CD8-positive, alpha-beta memory T cell (primary cell): ENCODE data around the gene LMBR1. TPM values are rescaled to one million over a fixed set of nuclear protein-coding genes. Genes with fewer than 3 reads are reported as not detected.
A peak's percentile ranks its signal among the peaks of the same experiment; 100 is the strongest.
"Not testable (repeated sequence)": the region's sequence is repeated elsewhere in the genome, so short reads cannot be mapped to it uniquely, and the experiment has no call there.

Source experiments
- CTCF ChIA-PET: fragments of 350-600 bp; sonication (Branson Sonifier 250); formaldehyde crosslinking; loops from one replicate; lab custom pipeline; 2021; ENCODE audit warnings: antibody characterized with exemption; lab: Charles Lee
- POLR2A ChIA-PET: fragments of 350-600 bp; sonication (Branson Sonifier 250); formaldehyde crosslinking; loops from one replicate; lab custom pipeline; 2021; ENCODE audit warnings: antibody characterized with exemption; lab: Charles Lee
- DNase-seq, 5 donors: peaks; one replicate each; pipeline versions ENCODE4 v3.0.0 to v3.0.0-alpha.2; 2020 to 2022; ENCODE audit warnings: mixed read lengths in 1 of 5
- H3K27ac ChIP-seq: one replicate; pipeline ENCODE4 v1.7.0; 2013; ENCODE audit warnings: low read depth, mild to moderate bottlenecking, low read length, moderate library complexity
- H3K27me3 ChIP-seq: 2 replicates; pipeline ENCODE4 v1.7.0; 2013; ENCODE audit warnings: low read length, mild to moderate bottlenecking; ENCODE audit not compliant: insufficient read depth, poor library complexity, severe bottlenecking
- H3K36me3 ChIP-seq: 2 replicates; pipeline ENCODE4 v1.7.0; 2013; ENCODE audit warnings: mild to moderate bottlenecking, low read length, moderate library complexity; ENCODE audit not compliant: insufficient read depth
- H3K4me1 ChIP-seq: 2 replicates; pipeline ENCODE4 v1.7.0; 2013; ENCODE audit warnings: mild to moderate bottlenecking, low read length, moderate library complexity; ENCODE audit not compliant: insufficient read depth
- H3K4me3 ChIP-seq: 2 replicates; pipeline ENCODE4 v1.7.0; 2013; ENCODE audit warnings: mild to moderate bottlenecking, low read length
- H3K9me3 ChIP-seq: 2 replicates; pipeline ENCODE4 v1.7.0; 2013; ENCODE audit warnings: mild to moderate bottlenecking, low read length
- H3K27ac Mint-ChIP-seq, 8 donors: one replicate each; pipeline ENCODE4 v1.8.0; 2020 to 2021; ENCODE audit warnings: mixed read lengths in 8 of 8, mild to moderate bottlenecking in 6 of 8, inconsistent platforms in 3 of 8, moderate library complexity in 3 of 8
- H3K27me3 Mint-ChIP-seq, 2 donors: one replicate each; pipeline ENCODE4 v1.8.0; 2020 to 2021; ENCODE audit warnings: mixed read lengths in 2 of 2, mild to moderate bottlenecking in 1 of 2, moderate library complexity in 1 of 2
- H3K36me3 Mint-ChIP-seq, 3 donors: one replicate each; pipeline ENCODE4 v1.8.0; 2020 to 2021; ENCODE audit warnings: mixed read lengths in 3 of 3, inconsistent platforms in 1 of 3, mild to moderate bottlenecking in 1 of 3
- H3K4me1 Mint-ChIP-seq, 3 donors: one replicate each; pipeline ENCODE4 v1.8.0; 2020 to 2021; ENCODE audit warnings: mixed read lengths in 3 of 3, inconsistent platforms in 1 of 3, mild to moderate bottlenecking in 1 of 3
- H3K4me3 Mint-ChIP-seq, 7 donors: one replicate each; pipeline ENCODE4 v1.8.0; 2020 to 2021; ENCODE audit warnings: mixed read lengths in 7 of 7, mild to moderate bottlenecking in 6 of 7, moderate library complexity in 4 of 7, inconsistent platforms in 2 of 7
- H3K9me3 Mint-ChIP-seq, 5 donors: one replicate each; pipeline ENCODE4 v1.8.0; 2020 to 2022; ENCODE audit warnings: mixed read lengths in 5 of 5, mild to moderate bottlenecking in 3 of 5, moderate library complexity in 2 of 5, inconsistent platforms in 1 of 5
- polyA plus RNA-seq: library from polyadenylated mRNA; unstranded; fragments of 300-500 nt; fragmentation: Illumina TruSeq; gene quantifications from one replicate; pipeline ENCODE4 v1.2.3, GENCODE V29; 2021
- total RNA-seq, 2 experiments: library from RNA; stranded (reverse); gene quantifications; one replicate each; pipeline ENCODE4 v1.2.3, GENCODE V29; 2021

Gene LMBR1
- total and polyA plus RNA-seq, 3 experiments from 2014 or later: 26.8 to 51.9 (median 49.2) TPM

DNA sequence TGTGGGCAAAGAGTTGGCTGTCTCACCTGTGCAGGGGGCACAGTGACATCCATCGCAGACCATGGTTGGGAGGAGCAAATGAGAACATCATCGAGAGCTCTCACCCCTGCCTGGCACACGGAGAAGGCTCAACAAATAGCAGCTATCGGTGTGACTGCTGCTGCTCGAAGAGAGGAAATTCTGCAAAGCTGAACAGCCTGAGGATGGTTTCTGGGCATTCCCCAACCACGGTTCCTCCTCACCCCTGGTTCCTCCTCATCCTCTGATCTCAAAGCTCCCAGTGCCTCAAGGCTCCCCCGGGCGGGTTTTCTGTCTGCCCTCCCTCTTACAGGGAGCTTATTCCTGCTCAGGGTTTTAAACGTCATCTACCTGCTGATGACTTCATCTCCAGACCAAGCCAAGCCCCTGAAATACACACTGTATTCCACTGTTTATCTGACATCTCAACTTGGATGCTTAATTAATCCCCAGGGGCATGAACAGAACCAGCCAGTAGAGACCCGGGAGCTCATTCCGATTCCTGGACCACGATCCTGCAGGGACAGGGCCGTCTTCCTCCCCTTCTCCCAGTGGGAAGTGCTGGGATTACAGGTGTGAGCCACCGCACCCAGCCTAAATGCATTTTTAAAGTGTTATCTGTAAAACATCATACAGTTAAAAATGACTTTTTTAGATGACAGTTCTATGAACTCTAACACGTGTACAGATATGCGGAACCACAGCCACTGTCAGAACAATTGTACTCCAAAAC, 37.0 kb upstream of the LMBR1 start:
- Mint-ChIP-seq H3K27ac (peak overlapping the region in 6 of 8 donors; percentile 37 to 80 (median 50)), H3K9me3 (no peaks in the 10 kb centered on the region), H3K36me3 (no peaks in the 10 kb centered on the region), H3K4me3 (peak overlapping the region in 2 of 7 donors; percentile 9 to 33), H3K4me1 (peaks cover 9 to 26% (median 16%) of the 10 kb centered on the region in 3 donors), H3K27me3 (peaks cover 3 to 8% of the 10 kb centered on the region in 2 donors)
- H3K36me3 ChIP-seq: no peaks in the 10 kb centered on the region
- no peaks in the 10 kb centered on the region for H3K9me3 ChIP-seq
- H3K4me1 ChIP-seq: no peaks in the 10 kb centered on the region
- ChIA-PET CTCF (interaction anchor here (1.2 kb wide), 1 partner anchor 20 kb away, joined by 6 read pairs; the partner anchor contains the start of gene NOM1), POLR2A (interaction anchor here (0.6 to 0.9 kb wide), 2 partner anchors 13 to 28 kb away, joined by 3 read pairs; no protein-coding TSS in a partner anchor)
- H3K4me3 ChIP-seq: no peak overlapping the region
- H3K27ac ChIP-seq: no peak overlapping the region
- DNase-seq: peak in 4 of 5 donors; percentile 9 to 25 (median 14)
- no peaks in the 10 kb centered on the region for H3K27me3 ChIP-seq

DNA sequence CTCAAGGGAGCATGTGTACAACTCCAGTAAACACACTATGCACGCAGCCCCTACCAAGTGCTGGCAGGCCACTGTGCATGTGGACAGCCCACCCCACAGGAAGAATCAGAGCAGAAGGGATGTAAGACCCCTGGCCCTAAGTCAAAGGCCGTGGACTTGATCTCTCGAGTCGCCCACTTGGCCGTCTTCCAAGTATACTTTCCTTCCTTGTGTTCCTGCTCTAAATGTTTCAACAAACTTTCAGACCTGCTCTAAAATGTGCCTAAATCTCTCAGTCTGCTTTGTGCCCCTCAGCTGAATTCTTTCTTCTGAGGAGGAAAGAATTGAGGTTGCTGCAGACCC, 35.4 kb upstream of the LMBR1 start:
- ChIA-PET POLR2A (no interaction called here), CTCF (interaction anchor here (1.8 kb wide), 1 partner anchor 20 kb away, joined by 4 read pairs; no protein-coding TSS in a partner anchor)
- no peaks in the 10 kb centered on the region for H3K36me3 ChIP-seq
- H3K4me1 ChIP-seq: peaks cover 2% of the 10 kb centered on the region
- Mint-ChIP-seq H3K4me3 (no peak overlapping the region), H3K9me3 (no peaks in the 10 kb centered on the region), H3K4me1 (peaks cover 13 to 37% (median 28%) of the 10 kb centered on the region in 3 donors), H3K27ac (peak overlapping the region in 3 of 8 donors; percentile 27 to 66 (median 34)), H3K36me3 (no peaks in the 10 kb centered on the region), H3K27me3 (peaks cover 0 to 4% of the 10 kb centered on the region in 2 donors)
- DNase-seq: no peak
- no peak overlapping the region for H3K27ac ChIP-seq
- no peak overlapping the region for H3K4me3 ChIP-seq
- H3K9me3 ChIP-seq: no peaks in the 10 kb centered on the region
- H3K27me3 ChIP-seq: no peaks in the 10 kb centered on the region

DNA sequence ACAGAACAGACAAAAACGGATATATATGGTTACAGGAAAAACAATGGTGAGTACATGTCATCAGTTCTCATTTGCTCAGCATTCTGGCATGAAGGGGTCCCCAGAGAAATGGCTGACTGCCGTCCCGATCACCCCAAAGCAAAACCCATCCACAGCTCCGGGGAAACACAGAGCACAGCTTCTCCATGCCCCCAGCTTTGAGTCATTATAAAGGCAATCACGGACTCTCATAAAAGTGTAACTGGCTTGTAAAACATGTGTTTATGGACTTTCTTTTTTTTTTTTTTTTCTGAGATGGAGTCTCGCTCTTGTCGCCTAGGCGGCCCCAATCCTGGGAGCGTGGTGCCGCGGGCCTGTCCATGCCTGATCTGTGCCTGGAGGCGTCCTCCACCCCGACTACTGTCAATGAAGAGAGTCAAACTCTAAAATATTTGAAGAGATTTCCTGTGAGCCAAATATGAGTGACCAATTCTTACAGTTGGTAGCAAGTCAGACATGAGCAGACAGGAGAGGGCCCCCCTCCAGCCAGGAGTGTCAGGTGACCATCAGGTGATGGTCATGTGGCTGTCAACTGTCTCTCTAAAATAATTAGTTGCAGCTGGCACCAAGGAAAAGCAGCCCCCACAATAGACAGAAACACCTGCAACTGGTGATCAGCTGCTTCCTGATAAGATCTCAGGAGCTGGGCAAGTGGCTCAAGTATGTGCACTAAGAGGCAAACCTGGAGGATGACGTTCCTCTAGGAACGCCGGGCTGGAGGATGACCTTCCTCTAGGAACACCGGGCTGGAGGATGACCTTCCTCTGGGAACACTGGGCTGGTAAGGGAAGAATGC, 34.8 kb upstream of the LMBR1 start:
- ChIA-PET CTCF (interaction anchor here (1.6 to 1.8 kb wide), 2 partner anchors 20 to 22 kb away, joined by 4 to 11 read pairs; partner anchors contain the start of gene NOM1), POLR2A (no interaction called here)
- DNase-seq: no peak
- Histone ChIP-seq H3K36me3 (no peaks in the 10 kb centered on the region), H3K27me3 (no peaks in the 10 kb centered on the region), H3K4me3 (no peak overlapping the region), H3K27ac (no peak overlapping the region), H3K4me1 (peaks cover 5% of the 10 kb centered on the region), H3K9me3 (no peaks in the 10 kb centered on the region)
- Mint-ChIP-seq H3K9me3 (peaks cover 0 to 2% (median 0%) of the 10 kb centered on the region in 5 donors), H3K27ac (peak overlapping the region in 4 of 8 donors; percentile 27 to 66 (median 44)), H3K27me3 (peaks cover 0 to 8% of the 10 kb centered on the region in 2 donors), H3K4me1 (peaks cover 18 to 43% (median 34%) of the 10 kb centered on the region in 3 donors), H3K36me3 (no peaks in the 10 kb centered on the region), H3K4me3 (no peak overlapping the region)

DNA sequence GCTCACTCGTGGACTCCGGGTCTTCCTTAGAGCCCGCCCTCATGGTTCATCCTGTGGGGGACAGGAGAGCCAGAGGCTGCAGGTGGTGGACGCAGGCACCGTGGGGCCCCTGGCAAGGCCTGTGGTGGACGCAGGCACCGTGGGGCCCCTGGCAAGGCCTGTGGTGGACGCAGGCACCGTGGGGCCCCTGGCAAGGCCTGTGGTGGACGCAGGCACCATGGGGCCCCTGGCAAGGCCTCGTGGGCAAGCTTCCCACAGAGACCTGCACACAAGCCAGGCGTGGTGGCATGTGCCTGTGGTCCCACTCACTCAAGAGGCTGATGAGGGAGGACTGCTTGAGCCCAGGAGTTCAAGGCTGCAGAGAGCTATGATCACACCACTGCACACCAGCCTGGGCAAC, 32.8 kb upstream of the LMBR1 start:
- peaks cover 21% of the 10 kb centered on the region for H3K4me1 ChIP-seq
- H3K36me3 Mint-ChIP-seq, H3K27me3 ChIP-seq, H3K4me3 Mint-ChIP-seq, H3K27me3 Mint-ChIP-seq, DNase-seq, POLR2A ChIA-PET, H3K9me3 ChIP-seq, H3K9me3 Mint-ChIP-seq, H3K4me3 ChIP-seq, H3K27ac ChIP-seq, H3K36me3 ChIP-seq: not testable (repeated sequence)
- Mint-ChIP-seq H3K27ac (peak overlapping the region in 2 of 8 donors; percentile 71 to 77), H3K4me1 (peaks cover 25 to 55% (median 46%) of the 10 kb centered on the region in 3 donors)
- CTCF ChIA-PET: interaction anchor here (1.9 kb wide), 1 partner anchor 24 kb away, joined by 7 read pairs; the partner anchor contains the start of gene NOM1

- H3K9me3 ChIP-seq, H3K36me3 ChIP-seq, H3K9me3 Mint-ChIP-seq, CTCF ChIA-PET, H3K36me3 Mint-ChIP-seq, H3K27ac ChIP-seq, DNase-seq: not testable (repeated sequence)
- H3K27ac Mint-ChIP-seq: peak overlapping the region in 6 of 8 donors; percentile 79 to 97 (median 96)
- POLR2A ChIA-PET: interaction anchor here (0.7 to 1.9 kb wide), 2 partner anchors 29 to 1278 kb away, joined by 5 to 19 read pairs; partner anchors contain the start of gene LMBR1
- Histone ChIP-seq H3K4me1 (peaks cover 21% of the 10 kb centered on the region), H3K27me3 (peaks cover 23% of the 10 kb centered on the region), H3K4me3 (peak overlapping the region; percentile 27)
- H3K4me1 Mint-ChIP-seq: peaks cover 24 to 45% (median 30%) of the 10 kb centered on the region in 3 donors
- H3K27me3 Mint-ChIP-seq: peaks cover 10 to 27% of the 10 kb centered on the region in 2 donors
- peak overlapping the region; percentile 8 to 81 (median 64) for H3K4me3 Mint-ChIP-seq
Observed at GRCh38 chr7:156922304-156922703, 29.3 kb upstream of the LMBR1 start.

GRCh38 chr7:156920487-156921373, 27.7 kb upstream of the LMBR1 start:
- H3K27ac ChIP-seq, H3K36me3 ChIP-seq, CTCF ChIA-PET, H3K9me3 ChIP-seq, H3K4me3 ChIP-seq, DNase-seq, H3K36me3 Mint-ChIP-seq, H3K9me3 Mint-ChIP-seq, POLR2A ChIA-PET: not testable (repeated sequence)
- peaks cover 23% of the 10 kb centered on the region for H3K27me3 ChIP-seq
- peak overlapping the region in 5 of 8 donors; percentile 47 to 75 (median 66) for H3K27ac Mint-ChIP-seq
- H3K27me3 Mint-ChIP-seq: peaks cover 12 to 42% of the 10 kb centered on the region in 2 donors
- peak overlapping the region in 2 of 7 donors; percentile 29 to 55 for H3K4me3 Mint-ChIP-seq
- H3K4me1 ChIP-seq: peaks cover 21% of the 10 kb centered on the region
- H3K4me1 Mint-ChIP-seq: peaks cover 24 to 45% (median 30%) of the 10 kb centered on the region in 3 donors

DNA sequence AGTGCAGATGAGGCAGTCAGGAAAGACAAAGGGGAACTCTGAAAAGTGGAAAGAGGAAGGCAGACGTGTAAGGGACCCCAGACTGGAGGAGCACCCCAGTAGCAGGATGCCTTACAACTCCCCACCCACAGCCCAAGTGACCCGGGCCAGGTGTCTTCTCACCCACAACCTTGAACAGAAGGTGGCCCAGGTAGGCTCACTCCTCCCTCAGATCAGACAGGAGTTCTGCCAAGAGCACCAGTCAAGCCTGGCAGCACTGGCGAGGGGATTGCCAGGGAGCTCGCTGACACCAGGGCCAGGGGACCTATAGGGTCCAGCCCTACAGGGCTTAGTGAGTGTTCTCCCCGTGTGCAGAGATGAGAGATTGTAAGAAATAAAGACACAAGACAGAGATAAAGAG, 27.1 kb upstream of the LMBR1 start:
- ChIA-PET CTCF (interaction anchor here (1.1 kb wide), 1 partner anchor 29 kb away, joined by 3 read pairs; the partner anchor contains the start of gene NOM1), POLR2A (no interaction called here)
- Histone ChIP-seq H3K36me3 (no peaks in the 10 kb centered on the region), H3K4me1 (peaks cover 21% of the 10 kb centered on the region), H3K27me3 (peaks cover 23% of the 10 kb centered on the region), H3K9me3 (no peaks in the 10 kb centered on the region), H3K4me3 (no peak overlapping the region), H3K27ac (no peak overlapping the region)
- Mint-ChIP-seq H3K27me3 (peaks cover 15 to 48% of the 10 kb centered on the region in 2 donors), H3K36me3 (no peaks in the 10 kb centered on the region), H3K4me1 (peaks cover 24 to 45% (median 30%) of the 10 kb centered on the region in 3 donors), H3K27ac (peak overlapping the region in 5 of 8 donors; percentile 50 to 88 (median 71)), H3K9me3 (peaks cover 0 to 2% (median 0%) of the 10 kb centered on the region in 5 donors), H3K4me3 (peak overlapping the region in 1 of 7 donors; percentile 10)
- no peak for DNase-seq
